SH-SY5Y (cell line): ENCODE data around the gene MRGPRD.

Experiments used
- GATA2 ChIP-seq: IDR thresholded peaks from 2 replicates; pipeline ENCODE4 v1.6.1; 2011; ENCODE audit warnings: mild to moderate bottlenecking, low read depth, low read length
- GATA3 ChIP-seq: IDR thresholded peaks from 2 replicates; pipeline ENCODE4 v1.6.1; 2011; ENCODE audit warnings: low read depth, mild to moderate bottlenecking, low read length, moderate library complexity

MRGPRD gene

DNA sequence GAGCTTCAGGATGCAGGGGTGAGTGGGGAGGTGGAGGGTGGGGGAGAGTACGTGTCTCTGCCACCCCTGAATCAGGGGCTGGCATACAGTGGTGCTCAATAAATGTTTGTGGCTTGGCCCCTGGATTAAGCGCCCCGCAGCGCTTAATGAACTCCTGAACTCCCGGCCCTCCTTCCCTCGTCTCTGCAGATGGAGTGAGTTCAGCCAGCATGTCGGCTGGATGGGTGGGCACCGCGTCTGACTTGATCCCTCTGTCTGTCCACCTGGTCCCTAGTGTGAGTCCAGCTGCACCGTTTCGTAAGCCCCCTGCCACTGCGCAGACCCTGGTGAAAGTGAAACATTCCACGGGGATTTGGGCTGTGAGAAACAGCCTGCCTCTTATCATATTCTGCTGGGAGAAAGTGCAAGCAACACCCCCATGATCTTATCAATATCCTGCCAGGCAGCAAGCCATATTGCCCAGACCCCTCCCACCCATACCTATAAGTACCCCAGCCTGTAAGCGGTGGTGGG is 12.0 kb upstream of the MRGPRD start:
- TF ChIP-seq GATA3, result no peak
- TF ChIP-seq GATA2, result peak; percentile 38; the same call in 1 of the 2 replicates

DNA sequence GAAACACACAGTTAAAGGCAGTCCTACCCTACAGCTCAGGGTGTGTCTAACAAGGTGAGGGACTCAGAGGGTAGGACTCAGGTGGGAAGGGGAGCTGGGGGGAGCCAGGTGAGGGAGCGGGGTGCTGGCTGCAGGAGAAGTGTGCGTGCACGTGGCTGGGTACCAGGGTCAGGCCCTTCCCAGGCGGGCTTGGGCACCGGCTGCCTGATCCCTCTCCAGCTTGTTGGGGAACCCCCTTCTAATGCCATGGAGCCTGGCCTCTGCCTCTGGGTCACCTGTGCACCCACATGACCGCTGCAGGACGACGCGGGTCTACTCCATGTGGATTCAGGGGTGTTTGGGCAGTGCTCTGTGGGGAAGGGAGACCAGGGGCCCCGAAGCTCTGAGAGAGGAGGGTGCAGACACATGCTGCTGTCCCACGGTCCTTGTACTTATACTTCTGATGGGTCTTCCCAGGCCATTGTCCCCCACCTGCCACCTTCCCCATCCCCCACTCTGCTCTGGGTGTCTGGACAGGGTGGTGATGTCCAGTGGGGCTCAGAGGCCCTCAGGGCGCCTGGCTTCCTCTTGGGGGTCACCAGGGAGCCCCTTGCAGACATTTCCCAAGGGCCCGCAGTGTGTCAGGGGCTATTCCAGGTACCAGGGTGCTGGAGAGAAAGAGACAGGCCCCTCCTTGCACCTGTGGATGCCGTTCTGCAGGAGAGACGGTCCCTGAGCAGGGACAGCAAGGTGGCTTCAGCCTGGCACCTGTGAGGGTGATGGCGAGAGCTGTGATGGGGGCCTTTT is 10.4 kb upstream of the MRGPRD start:
- no peak for TF ChIP-seq GATA2
- no peak for TF ChIP-seq GATA3

- TF ChIP-seq GATA2 (no peak), GATA3 (no peak)
Observed at GRCh38 chr11:68989936-68990606, 9.3 kb upstream of the MRGPRD start.

DNA sequence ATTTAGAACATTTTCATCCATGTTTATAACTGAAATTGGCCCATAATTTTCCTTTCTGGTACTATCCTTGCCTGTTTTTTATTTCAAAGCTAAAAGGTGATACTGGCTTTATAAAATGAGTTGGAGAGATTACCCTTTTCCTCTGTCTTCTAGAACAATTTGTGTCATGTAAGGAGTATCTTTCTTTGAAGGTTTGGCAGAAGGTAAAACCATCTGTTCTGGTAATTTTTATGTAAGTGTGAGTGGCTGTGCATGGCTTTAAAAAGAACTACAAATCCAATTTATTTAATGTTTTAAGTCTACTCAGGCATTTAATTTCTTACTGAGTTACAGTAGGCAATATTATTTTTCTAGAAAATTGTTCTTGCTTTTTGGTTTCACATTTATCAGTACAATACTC is 7.7 kb upstream of the MRGPRD start:
- TF ChIP-seq GATA3 (no peak), GATA2 (no peak)

- TF ChIP-seq GATA3, result no peak
- TF ChIP-seq GATA2, result no peak
Observed at GRCh38 chr11:68987211-68987610, 6.4 kb upstream of the MRGPRD start.

GRCh38 chr11:68983801-68984200 is 3.0 kb upstream of the MRGPRD start:
- TF ChIP-seq GATA2, result no peak
- TF ChIP-seq GATA3, result no peak

GRCh38 chr11:68982134-68982533 is 1.3 kb upstream of the MRGPRD start:
- no peak for TF ChIP-seq GATA2
- TF ChIP-seq GATA3, result no peak

- TF ChIP-seq GATA2 (no peak), GATA3 (no peak)
Observed at GRCh38 chr11:68979931-68980775, 633 bp downstream of the MRGPRD start.

- TF ChIP-seq GATA3 (no peak), GATA2 (no peak)
Observed at GRCh38 chr11:68978931-68979594, 1.7 kb downstream of the MRGPRD start.

DNA sequence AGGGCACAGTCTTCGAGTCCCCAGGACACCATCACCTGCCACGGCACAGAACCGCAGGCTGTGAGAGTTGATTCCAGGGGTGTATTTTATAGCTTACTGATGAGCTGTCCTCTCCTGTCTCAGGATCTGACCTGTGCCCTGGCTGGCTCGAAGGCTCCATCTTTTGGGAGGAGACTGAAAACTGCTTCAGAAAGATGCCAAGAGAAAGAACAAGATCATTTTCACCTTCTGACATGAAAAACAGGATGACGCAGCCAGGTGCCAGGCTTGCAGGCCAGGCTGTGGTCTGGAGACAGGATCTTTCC is 2.2 kb downstream of the MRGPRD start:
- no peak for TF ChIP-seq GATA3
- TF ChIP-seq GATA2, result no peak

- TF ChIP-seq GATA2 (no peak), GATA3 (no peak)
Observed at GRCh38 chr11:68977781-68978625, 2.8 kb downstream of the MRGPRD start.

- no peak for TF ChIP-seq GATA3
- TF ChIP-seq GATA2, result no peak
Observed at GRCh38 chr11:68976563-68976962, 4.2 kb downstream of the MRGPRD start.

GRCh38 chr11:68976095-68976494 is 4.7 kb downstream of the MRGPRD start:
- TF ChIP-seq GATA3 (no peak), GATA2 (no peak)
